Neural crest cell (in vitro differentiated cells): ENCODE data around the gene LRRC59. TPM values are rescaled to one million over a fixed set of nuclear protein-coding genes. Genes with fewer than 3 reads are reported as not detected.

Experiments
- DNase-seq: peaks from one replicate; pipeline ENCODE4 v3.0.0; 2021; ENCODE audit warnings: low read depth, mixed read lengths, low spot score
- H3K27ac Mint-ChIP-seq: one replicate; pipeline ENCODE4 v1.8.0; 2021; ENCODE audit warnings: mild to moderate bottlenecking, mixed read lengths; ENCODE audit not compliant: unreplicated experiment
- H3K27me3 Mint-ChIP-seq: 2 replicates; pipeline ENCODE4 v1.8.0; 2021; ENCODE audit warnings: low read depth, mild to moderate bottlenecking, mixed read lengths
- H3K36me3 Mint-ChIP-seq: 2 replicates; pipeline ENCODE4 v1.8.0; 2021; ENCODE audit warnings: low read depth, mild to moderate bottlenecking, mixed read lengths
- H3K4me1 Mint-ChIP-seq: 2 replicates; pipeline ENCODE4 v1.8.0; 2021; ENCODE audit warnings: mixed read lengths
- H3K4me3 Mint-ChIP-seq: one replicate; pipeline ENCODE4 v1.8.0; 2021; ENCODE audit warnings: mild to moderate bottlenecking, mixed read lengths
- H3K9me3 Mint-ChIP-seq: 2 replicates; pipeline ENCODE4 v1.8.0; 2021; ENCODE audit warnings: mixed read lengths
- CTCF ChIP-seq: fragments of 200-600 bp; sonication (generic); conservative IDR thresholded peaks from 2 replicates; pipeline ENCODE4 v1.5.0; 2021; ENCODE audit warnings: antibody characterized with exemption, mild to moderate bottlenecking
- total RNA-seq: library from RNA; stranded (reverse); gene quantifications from 2 replicates; pipeline ENCODE4 v1.2.1, GENCODE V29; 2021

The LRRC59 gene
- total RNA-seq, 1 donor from 2014 or later = 92.7 TPM

DNA sequence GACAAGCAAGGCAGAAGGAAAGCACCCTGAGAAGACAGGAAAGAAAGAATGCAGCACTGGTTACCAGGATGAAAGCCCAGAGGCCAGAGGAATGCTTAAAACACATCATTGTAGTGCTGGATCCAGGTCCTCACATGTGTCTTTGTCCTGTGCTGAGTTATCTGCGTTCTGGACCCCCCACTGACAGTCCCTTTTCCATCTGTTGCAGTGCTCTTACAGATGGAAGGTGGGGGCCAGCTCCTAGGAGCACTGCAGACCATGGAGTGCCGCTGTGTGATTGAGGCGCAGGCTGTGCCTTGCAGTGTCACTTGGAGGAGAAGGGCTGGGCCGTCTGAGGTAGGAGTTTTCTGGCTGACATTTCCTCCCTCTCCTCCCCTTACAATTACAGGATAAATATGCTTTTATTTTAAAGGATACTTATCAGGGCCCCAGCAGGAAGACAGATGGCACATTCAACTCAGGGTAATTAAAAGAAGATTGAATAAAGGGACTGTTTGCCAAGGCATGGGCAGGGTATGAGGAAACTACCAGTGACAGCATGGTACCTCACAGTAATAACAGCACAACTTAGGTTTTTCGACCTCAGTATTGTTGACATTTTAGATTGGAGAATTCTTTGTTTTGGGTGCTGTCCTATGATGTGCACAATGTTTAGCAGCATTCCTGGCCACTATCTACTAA lies 21.3 kb downstream of the LRRC59 start:
- Mint-ChIP-seq H3K9me3 (no peaks in the 10 kb centered on the region), H3K36me3 (peaks cover 13% of the 10 kb centered on the region), H3K27me3 (no peaks in the 10 kb centered on the region), H3K4me3 (peak overlapping the region; percentile 69), H3K4me1 (peaks cover 27% of the 10 kb centered on the region), H3K27ac (no peak overlapping the region)
- DNase-seq = no peak
- no peak for TF ChIP-seq CTCF

DNA sequence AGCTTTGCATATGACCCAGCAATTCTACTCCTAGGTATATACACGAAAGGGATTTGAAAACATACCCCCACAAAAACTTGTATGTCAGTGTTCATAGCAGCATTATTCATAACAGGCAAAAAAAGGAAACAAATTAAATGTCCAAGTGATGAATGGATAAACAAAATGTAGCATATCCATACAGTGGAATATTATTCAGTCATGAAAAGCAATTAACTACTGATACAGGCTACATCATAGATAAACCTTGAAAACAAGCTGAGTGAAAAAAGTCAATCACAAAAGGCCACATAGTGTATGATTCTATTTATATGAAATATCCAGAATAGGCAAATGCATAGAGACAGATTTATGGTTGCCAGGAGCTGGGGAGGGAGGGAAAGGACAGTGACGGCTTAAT lies 23.6 kb downstream of the LRRC59 start:
- peak overlapping the region; percentile 98 for H3K4me3 Mint-ChIP-seq

DNA sequence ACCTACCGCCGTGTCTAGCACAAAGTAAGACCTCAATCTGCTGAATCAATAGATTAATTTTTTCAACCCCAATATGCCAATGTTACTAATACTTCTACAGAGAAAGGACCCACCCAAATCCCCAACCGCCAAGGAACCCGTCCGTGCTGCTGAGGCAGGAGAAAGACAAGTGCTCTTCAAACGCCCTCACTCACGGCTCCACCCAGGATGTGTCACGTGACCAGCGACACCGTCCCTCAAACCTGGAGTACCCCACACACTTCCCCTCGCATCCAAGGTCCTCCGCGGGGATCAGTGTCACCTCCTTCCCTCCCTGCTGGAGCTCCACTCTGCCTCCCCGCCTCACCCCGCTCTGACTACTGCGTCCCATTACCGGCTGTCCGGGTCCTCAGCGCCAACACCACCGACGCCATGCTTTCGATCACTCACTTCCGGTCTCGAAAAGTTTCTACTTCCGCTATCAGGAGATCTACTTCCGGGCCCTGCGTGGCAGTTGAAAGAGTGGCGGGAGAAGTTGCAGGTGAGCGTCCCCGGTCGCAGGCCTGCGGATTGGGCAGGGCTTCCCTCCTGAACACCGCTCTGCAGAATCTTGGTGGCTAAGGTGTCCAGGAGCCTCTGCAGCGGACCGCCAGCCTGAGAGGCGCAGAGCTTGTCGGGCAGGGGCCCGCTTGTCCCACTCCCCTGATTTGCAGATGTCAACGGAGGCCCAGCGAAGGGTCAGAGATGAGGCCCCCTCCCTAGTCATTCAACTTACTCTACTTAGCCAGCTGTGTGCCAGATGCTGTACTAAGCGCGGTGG lies 24.4 kb downstream of the LRRC59 start, which contains the start of the genes EME1 and MRPL27:
Gene EME1 (plus strand): TSS at position 472 of the 799 bp plus-strand sequence. CDS start 1,980 bp downstream, outside the sequence.
Gene MRPL27 (minus strand): TSS at position 427 of the 799 bp plus-strand sequence. CDS start 14 bp downstream, at position 413.
- H3K4me1 Mint-ChIP-seq = peaks cover 27% of the 10 kb centered on the region
- peak; percentile 64 for DNase-seq
- peak within 1 kb of the TSS; percentile 99 for H3K27ac Mint-ChIP-seq
- peaks cover 10% of the 10 kb centered on the region for H3K36me3 Mint-ChIP-seq
- no peaks in the 10 kb centered on the region for H3K27me3 Mint-ChIP-seq
- peak within 1 kb of the TSS; percentile 98 for H3K4me3 Mint-ChIP-seq
- no peaks in the 10 kb centered on the region for H3K9me3 Mint-ChIP-seq
- no peak for TF ChIP-seq CTCF

More for the DNA sequence above, 23.6 kb downstream of the LRRC59 start:
- DNase-seq = no peak
- H3K27ac Mint-ChIP-seq = no peak overlapping the region
- H3K27me3 Mint-ChIP-seq = no peaks in the 10 kb centered on the region
- no peaks in the 10 kb centered on the region for H3K9me3 Mint-ChIP-seq
- peaks cover 10% of the 10 kb centered on the region for H3K36me3 Mint-ChIP-seq
- no peak for TF ChIP-seq CTCF
- peaks cover 27% of the 10 kb centered on the region for H3K4me1 Mint-ChIP-seq

DNA sequence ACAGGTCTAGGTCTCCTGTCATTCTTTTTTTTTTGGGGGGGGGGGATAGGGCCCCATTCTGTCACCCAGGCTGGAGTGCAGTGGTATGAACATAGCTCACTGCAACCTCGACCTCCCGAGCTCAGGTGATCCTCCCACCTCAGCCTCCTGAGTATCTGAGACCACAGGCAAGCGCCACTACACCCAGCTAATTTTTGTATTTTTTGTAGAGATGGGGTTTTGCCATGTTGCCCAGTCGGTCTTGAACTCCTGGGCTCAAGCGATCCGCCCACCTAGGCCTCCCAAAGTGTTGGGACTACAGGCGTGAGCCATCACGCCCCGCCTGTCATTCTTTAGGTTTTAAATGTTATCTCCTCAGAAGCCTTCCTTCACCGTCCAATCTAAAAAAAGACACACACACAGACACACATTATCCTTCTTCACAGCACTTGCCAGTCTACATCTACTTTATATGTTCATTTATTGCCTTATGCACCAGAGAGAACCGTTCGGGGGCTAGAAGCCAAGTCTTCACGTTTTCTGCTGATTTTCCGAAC lies 25.0 kb downstream of the LRRC59 start:
- H3K9me3 Mint-ChIP-seq = no peaks in the 10 kb centered on the region
- peaks cover 27% of the 10 kb centered on the region for H3K4me1 Mint-ChIP-seq
- DNase-seq = no peak
- H3K27ac Mint-ChIP-seq = peak overlapping the region; percentile 99
- no peak for TF ChIP-seq CTCF
- H3K4me3 Mint-ChIP-seq = peak overlapping the region; percentile 98
- H3K27me3 Mint-ChIP-seq = no peaks in the 10 kb centered on the region
- H3K36me3 Mint-ChIP-seq = peaks cover 10% of the 10 kb centered on the region

- no peak overlapping the region for H3K27ac Mint-ChIP-seq
- peaks cover 27% of the 10 kb centered on the region for H3K4me1 Mint-ChIP-seq
- no peaks in the 10 kb centered on the region for H3K27me3 Mint-ChIP-seq
- no peak for TF ChIP-seq CTCF
- no peaks in the 10 kb centered on the region for H3K9me3 Mint-ChIP-seq
- DNase-seq = no peak
- peak overlapping the region; percentile 56 for H3K4me3 Mint-ChIP-seq
- peaks cover 10% of the 10 kb centered on the region for H3K36me3 Mint-ChIP-seq
Measured at GRCh38 chr17:50371526-50371925, 25.8 kb downstream of the LRRC59 start.
